Neural progenitor cell (in vitro differentiated cells): ENCODE data around the gene IGLL5. TPM values are rescaled to one million over a fixed set of nuclear protein-coding genes. Genes with fewer than 3 reads are reported as not detected.

ENCODE experiments used
- DNase-seq: peaks from one replicate; pipeline ENCODE4 v3.0.0-alpha.2; 2016; ENCODE audit warnings: low spot score
- H2AFZ ChIP-seq: fragments of 200-600 bp; sonication (generic); replicated peaks from 2 replicates; pipeline ENCODE4 v1.6.1; 2016; ENCODE audit warnings: antibody characterized with exemption
- H3F3A ChIP-seq: fragments of 200-600 bp; sonication (generic); 2 replicates; pipeline ENCODE4 v1.6.1; 2016; ENCODE audit warnings: antibody characterized with exemption, low read depth
- H3K27ac ChIP-seq: fragments of 200-600 bp; sonication (generic); 2 replicates; pipeline ENCODE4 v1.5.1; 2016; ENCODE audit warnings: mild to moderate bottlenecking
- H3K27me3 ChIP-seq: fragments of 200-600 bp; sonication (generic); 2 replicates; pipeline ENCODE4 v1.6.1; 2016; ENCODE audit warnings: mild to moderate bottlenecking, moderate library complexity
- H3K36me3 ChIP-seq: fragments of 200-600 bp; sonication (generic); 2 replicates; pipeline ENCODE4 v1.5.1; 2016
- H3K4me1 ChIP-seq: fragments of 200-600 bp; sonication (generic); 2 replicates; pipeline ENCODE4 v1.6.1; 2016; ENCODE audit warnings: mixed run types
- H3K4me2 ChIP-seq: fragments of 200-600 bp; sonication (generic); 2 replicates; pipeline ENCODE4 v1.6.1; 2016
- H3K4me3 ChIP-seq: fragments of 200-600 bp; sonication (generic); 2 replicates; pipeline ENCODE4 v1.5.1; 2016
- H3K79me2 ChIP-seq: fragments of 200-600 bp; sonication (generic); 2 replicates; pipeline ENCODE4 v1.6.1; 2016; ENCODE audit warnings: low read depth
- H3K9ac ChIP-seq: fragments of 200-600 bp; sonication (generic); 2 replicates; pipeline ENCODE4 v1.6.1; 2016
- H3K9me3 ChIP-seq: fragments of 200-600 bp; sonication (generic); 2 replicates; pipeline ENCODE4 v1.5.1; 2016; ENCODE audit warnings: low read depth
- H4K20me1 ChIP-seq: fragments of 200-600 bp; sonication (generic); 2 replicates; pipeline ENCODE4 v1.6.1; 2016; ENCODE audit warnings: low read depth
- H3K27ac Mint-ChIP-seq: 3 replicates; pipeline ENCODE4 v1.8.0; 2021; ENCODE audit warnings: mixed read lengths
- H3K27me3 Mint-ChIP-seq: 2 replicates; pipeline ENCODE4 v1.8.0; 2022; ENCODE audit warnings: low read depth, mild to moderate bottlenecking, inconsistent platforms, moderate library complexity, mixed read lengths; ENCODE audit not compliant: insufficient read depth
- H3K36me3 Mint-ChIP-seq: 3 replicates; pipeline ENCODE4 v1.8.0; 2021; ENCODE audit warnings: mixed read lengths
- H3K4me1 Mint-ChIP-seq: 3 replicates; pipeline ENCODE4 v1.8.0; 2021; ENCODE audit warnings: mixed read lengths
- H3K4me3 Mint-ChIP-seq: 3 replicates; pipeline ENCODE4 v1.8.0; 2021; ENCODE audit warnings: mild to moderate bottlenecking, moderate library complexity, mixed read lengths
- H3K9me3 Mint-ChIP-seq: 3 replicates; pipeline ENCODE4 v1.8.0; 2020; ENCODE audit warnings: mixed read lengths
- EZH2 ChIP-seq: fragments of 200-600 bp; sonication (generic); IDR thresholded peaks from 2 replicates; pipeline ENCODE4 v1.6.1; 2017; ENCODE audit warnings: antibody characterized with exemption, mild to moderate bottlenecking, moderate library complexity
- EZH2phosphoT487 ChIP-seq: fragments of 200-600 bp; sonication (generic); IDR thresholded peaks from 2 replicates; pipeline ENCODE4 v1.6.1; 2017; ENCODE audit warnings: antibody characterized with exemption
- total RNA-seq: library from RNA; depleted of rRNA; stranded (reverse); fragments of >200 nt; gene quantifications from 2 replicates; pipeline ENCODE4 v1.2.3, GENCODE V29; 2015; ENCODE audit warnings: low replicate concordance
- TF ChIP-seq, protein P1 (sequence below): fragments of 200-600 bp; sonication (generic); IDR thresholded peaks from 2 replicates; pipeline ENCODE4 v1.5.1; 2017; ENCODE audit warnings: antibody characterized with exemption, mild to moderate bottlenecking

Gene IGLL5
- total RNA-seq, 1 donor from 2014 or later = not detected

DNA sequence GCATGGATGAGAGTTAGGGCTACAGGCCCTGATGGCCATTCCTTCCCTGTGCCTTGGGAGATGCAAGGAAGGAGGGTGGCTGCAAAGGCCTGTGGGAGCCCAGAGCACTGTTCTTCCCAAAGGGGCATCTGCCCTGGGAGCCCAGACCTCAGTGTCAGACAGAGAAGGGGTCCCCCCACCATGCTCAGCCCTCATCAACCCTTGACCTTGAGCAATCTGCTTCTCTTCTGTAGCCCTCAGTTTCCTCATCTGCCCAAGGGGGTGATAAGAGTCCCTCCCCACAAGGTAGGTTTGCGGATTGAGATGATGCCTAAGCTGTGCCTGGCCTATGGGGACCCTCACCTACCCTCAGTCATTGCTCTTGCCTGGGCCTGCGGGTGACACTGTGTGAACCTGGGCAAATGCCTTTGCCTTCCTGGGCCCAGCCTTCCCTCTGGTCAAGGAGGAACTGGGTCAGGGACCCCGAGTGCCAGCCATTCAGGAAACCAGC is 47.5 kb downstream of the IGLL5 start:
- no peak overlapping the region for H3K4me3 Mint-ChIP-seq
- Histone ChIP-seq H3K79me2 (no peaks in the 10 kb centered on the region), H3K27me3 (peaks cover 39% of the 10 kb centered on the region), H3K4me1 (no peaks in the 10 kb centered on the region), H3F3A (no peaks in the 10 kb centered on the region), H3K27ac (no peak overlapping the region), H2AFZ (no peak overlapping the region), H3K4me2 (no peak overlapping the region), H3K9ac (no peak overlapping the region), H3K36me3 (no peaks in the 10 kb centered on the region), H4K20me1 (no peaks in the 10 kb centered on the region), H3K4me3 (no peak overlapping the region), H3K9me3 (no peaks in the 10 kb centered on the region)
- TF ChIP-seq EZH2 (no peak), EZH2phosphoT487 (no peak)
- TF ChIP-seq, protein P1, sequence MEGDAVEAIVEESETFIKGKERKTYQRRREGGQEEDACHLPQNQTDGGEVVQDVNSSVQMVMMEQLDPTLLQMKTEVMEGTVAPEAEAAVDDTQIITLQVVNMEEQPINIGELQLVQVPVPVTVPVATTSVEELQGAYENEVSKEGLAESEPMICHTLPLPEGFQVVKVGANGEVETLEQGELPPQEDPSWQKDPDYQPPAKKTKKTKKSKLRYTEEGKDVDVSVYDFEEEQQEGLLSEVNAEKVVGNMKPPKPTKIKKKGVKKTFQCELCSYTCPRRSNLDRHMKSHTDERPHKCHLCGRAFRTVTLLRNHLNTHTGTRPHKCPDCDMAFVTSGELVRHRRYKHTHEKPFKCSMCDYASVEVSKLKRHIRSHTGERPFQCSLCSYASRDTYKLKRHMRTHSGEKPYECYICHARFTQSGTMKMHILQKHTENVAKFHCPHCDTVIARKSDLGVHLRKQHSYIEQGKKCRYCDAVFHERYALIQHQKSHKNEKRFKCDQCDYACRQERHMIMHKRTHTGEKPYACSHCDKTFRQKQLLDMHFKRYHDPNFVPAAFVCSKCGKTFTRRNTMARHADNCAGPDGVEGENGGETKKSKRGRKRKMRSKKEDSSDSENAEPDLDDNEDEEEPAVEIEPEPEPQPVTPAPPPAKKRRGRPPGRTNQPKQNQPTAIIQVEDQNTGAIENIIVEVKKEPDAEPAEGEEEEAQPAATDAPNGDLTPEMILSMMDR = no peak
- H3K27me3 Mint-ChIP-seq = peaks cover 5% of the 10 kb centered on the region
- H3K36me3 Mint-ChIP-seq = no peaks in the 10 kb centered on the region
- peak overlapping the region; percentile 57 for H3K27ac Mint-ChIP-seq
- no peaks in the 10 kb centered on the region for H3K4me1 Mint-ChIP-seq
- no peak for DNase-seq
- H3K9me3 Mint-ChIP-seq = no peaks in the 10 kb centered on the region

DNA sequence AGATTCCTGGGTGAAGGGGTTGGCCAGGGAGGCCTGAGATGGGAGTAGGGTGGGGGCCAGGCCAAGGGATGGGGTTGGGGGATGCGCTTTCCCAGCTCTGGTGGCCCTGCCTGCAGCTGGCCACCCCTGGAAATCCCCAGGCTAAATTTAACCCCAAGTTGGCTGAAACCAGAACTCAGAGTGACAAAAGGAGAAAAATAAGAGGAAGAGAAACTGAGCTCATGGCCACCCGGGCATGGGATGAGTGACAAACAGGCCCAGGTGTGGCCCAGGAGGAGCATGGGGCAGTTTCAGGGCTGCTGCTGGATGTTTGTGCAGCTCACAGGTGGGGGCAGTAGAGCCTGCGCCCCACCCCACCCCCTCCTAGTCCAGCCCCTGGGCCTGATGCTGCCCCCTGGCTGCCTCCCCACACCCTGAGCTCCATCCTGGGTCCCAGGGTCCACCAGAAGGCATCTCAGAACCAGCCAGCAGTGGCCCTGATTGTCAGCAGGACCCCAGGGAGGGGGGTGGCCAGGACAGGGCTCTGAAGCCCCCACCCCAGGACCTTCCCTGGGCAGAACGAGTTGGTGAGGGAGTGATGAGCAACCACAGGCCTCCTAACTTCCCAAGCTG is 48.0 kb downstream of the IGLL5 start:
- H3K9me3 ChIP-seq = no peaks in the 10 kb centered on the region
- DNase-seq = no peak

DNA sequence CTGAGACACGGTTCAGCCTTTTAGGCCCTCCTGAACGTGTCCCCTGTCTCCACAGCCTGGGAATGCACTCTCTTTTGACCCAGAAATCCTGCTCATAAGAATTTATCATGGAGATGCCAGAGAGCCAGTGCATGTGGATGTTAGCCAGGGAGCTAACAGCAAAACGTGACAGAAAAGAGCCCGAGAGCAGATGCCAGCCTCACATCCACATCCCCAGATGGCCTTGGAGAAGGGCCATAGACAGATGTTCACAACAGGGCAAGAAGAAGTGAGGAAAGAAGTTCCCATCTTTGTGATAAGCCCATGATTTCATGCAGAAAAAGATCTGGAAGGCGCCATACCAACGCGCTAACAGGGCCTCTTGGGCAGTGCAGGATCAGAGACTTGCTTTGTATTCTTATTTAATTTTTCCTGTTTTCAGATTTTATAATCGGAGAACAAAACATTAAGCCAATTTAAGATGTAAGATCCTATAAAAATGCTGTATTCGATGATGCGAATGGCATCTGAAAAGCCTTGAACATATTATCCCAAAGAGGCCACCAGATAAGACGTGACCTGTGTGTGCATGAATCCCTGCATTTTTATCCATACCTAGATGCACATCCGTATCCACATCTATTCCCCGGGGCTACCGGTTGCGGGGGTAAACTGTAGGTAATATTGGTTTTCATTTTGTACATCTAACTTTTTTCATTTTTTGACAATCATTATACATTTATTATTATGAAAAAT is 48.7 kb downstream of the IGLL5 start:
- H3K9ac ChIP-seq = no peak overlapping the region
- no peak overlapping the region for H3K4me2 ChIP-seq
- no peak overlapping the region for H3K4me3 Mint-ChIP-seq
- H3K9me3 ChIP-seq = no peaks in the 10 kb centered on the region
- no peak overlapping the region for H3K4me3 ChIP-seq
- no peaks in the 10 kb centered on the region for H3K4me1 ChIP-seq
- H3K79me2 ChIP-seq = no peaks in the 10 kb centered on the region
- no peaks in the 10 kb centered on the region for H3K9me3 Mint-ChIP-seq
- no peak for TF ChIP-seq EZH2phosphoT487
- TF ChIP-seq, protein P1 = no peak
- TF ChIP-seq EZH2 = no peak
- no peaks in the 10 kb centered on the region for H4K20me1 ChIP-seq
- H3K36me3 Mint-ChIP-seq = no peaks in the 10 kb centered on the region
- no peak overlapping the region for H3K27ac ChIP-seq
- peaks cover 5% of the 10 kb centered on the region for H3K27me3 Mint-ChIP-seq
- H3K27me3 ChIP-seq = peaks cover 51% of the 10 kb centered on the region
- DNase-seq = no peak
- no peak overlapping the region for H3K27ac Mint-ChIP-seq
- H3K4me1 Mint-ChIP-seq = no peaks in the 10 kb centered on the region
- H2AFZ ChIP-seq = no peak overlapping the region
- no peaks in the 10 kb centered on the region for H3K36me3 ChIP-seq
- no peaks in the 10 kb centered on the region for H3F3A ChIP-seq

More for the DNA sequence above, 48.0 kb downstream of the IGLL5 start:
- Histone ChIP-seq H3K9ac (no peak overlapping the region), H3K4me2 (no peak overlapping the region), H3K79me2 (no peaks in the 10 kb centered on the region), H3K4me1 (no peaks in the 10 kb centered on the region), H3K36me3 (no peaks in the 10 kb centered on the region), H4K20me1 (no peaks in the 10 kb centered on the region), H3F3A (no peaks in the 10 kb centered on the region), H3K27ac (no peak overlapping the region), H2AFZ (no peak overlapping the region), H3K27me3 (peaks cover 44% of the 10 kb centered on the region), H3K4me3 (no peak overlapping the region)
- no peak overlapping the region for H3K27ac Mint-ChIP-seq
- H3K27me3 Mint-ChIP-seq = peaks cover 5% of the 10 kb centered on the region
- H3K36me3 Mint-ChIP-seq = no peaks in the 10 kb centered on the region
- H3K4me1 Mint-ChIP-seq = no peaks in the 10 kb centered on the region
- H3K4me3 Mint-ChIP-seq = no peak overlapping the region
- TF ChIP-seq EZH2phosphoT487 = no peak
- TF ChIP-seq, protein P1 = peak; percentile 9
- H3K9me3 Mint-ChIP-seq = no peaks in the 10 kb centered on the region
